IMR-90 (cell line): ENCODE data around the gene ZNF121.

Source experiments
- BHLHE40 ChIP-seq: fragments of 150-350 bp; IDR thresholded peaks from 2 replicates; pipeline ENCODE4 v1.6.1; 2016; ENCODE audit warnings: mild to moderate bottlenecking, low read depth, low read length
- CEBPB ChIP-seq: IDR thresholded peaks from 2 replicates; pipeline ENCODE4 v1.6.1; 2012; ENCODE audit warnings: low read depth, low read length, improper control_type of control experiment
- CHD1 ChIP-seq: IDR thresholded peaks from 2 replicates; pipeline ENCODE4 v1.6.1; 2012; ENCODE audit warnings: low read depth, low read length, improper control_type of control experiment
- FOS ChIP-seq: fragments of 150-350 bp; IDR thresholded peaks from 2 replicates; pipeline ENCODE4 v1.6.1; 2016; ENCODE audit warnings: low read depth, low read length
- MAZ ChIP-seq: IDR thresholded peaks from 2 replicates; pipeline ENCODE4 v1.6.1; 2012; ENCODE audit warnings: low read depth, mild to moderate bottlenecking, low read length, improper control_type of control experiment, moderate library complexity, borderline replicate concordance
- NFE2L2 ChIP-seq: fragments of 150-350 bp; IDR thresholded peaks from 2 replicates; pipeline ENCODE4 v1.6.1; 2016; ENCODE audit warnings: low read depth, mild to moderate bottlenecking, low read length
- POLR2A ChIP-seq: IDR thresholded peaks from 2 replicates; pipeline ENCODE4 v1.6.1; 2012; ENCODE audit warnings: mild to moderate bottlenecking, low read depth, low read length
- RCOR1 ChIP-seq: IDR thresholded peaks from 2 replicates; pipeline ENCODE4 v1.6.1; 2012; ENCODE audit warnings: mild to moderate bottlenecking, low read length, improper control_type of control experiment; ENCODE audit not compliant: insufficient replicate concordance
- RFX5 ChIP-seq: IDR thresholded peaks from 2 replicates; pipeline ENCODE4 v1.8.0; 2012; ENCODE audit warnings: low read depth, mild to moderate bottlenecking, low read length, moderate library complexity
- SMC3 ChIP-seq: fragments of 150-350 bp; IDR thresholded peaks from 2 replicates; pipeline ENCODE4 v1.6.1; 2016; ENCODE audit warnings: low read depth, mild to moderate bottlenecking, antibody characterized with exemption, low read length, moderate library complexity
- TF ChIP-seq, protein P1 (sequence below): conservative IDR thresholded peaks from 2 replicates; pipeline ENCODE4 v1.5.1; 2012; ENCODE audit warnings: mild to moderate bottlenecking, low read depth, low read length, improper control_type of control experiment

DNA sequence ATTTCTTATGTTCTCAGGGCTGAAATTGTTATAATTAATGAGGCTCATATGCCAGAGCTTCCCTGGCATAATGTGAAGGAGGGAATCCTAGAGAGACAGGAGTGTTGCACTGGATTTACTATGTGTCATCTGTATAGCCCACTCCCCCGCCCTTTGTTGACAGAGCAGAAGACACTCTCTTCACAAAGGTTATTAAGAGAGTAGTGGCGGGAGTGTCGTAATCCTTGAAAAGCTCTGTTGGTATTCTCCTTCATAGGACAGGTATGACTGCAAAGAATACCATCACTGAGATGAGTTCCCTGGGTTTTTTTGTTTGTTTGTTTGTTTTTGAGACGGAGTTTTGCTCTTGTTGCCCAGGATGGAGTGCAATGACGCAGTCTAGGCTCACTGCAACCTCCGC lies 14.0 kb downstream of the ZNF121 start:
- TF ChIP-seq MAZ (no peak), POLR2A (no peak), RCOR1 (no peak), SMC3 (no peak), BHLHE40 (no peak), FOS (no peak), RFX5 (no peak), CEBPB (no peak), CHD1 (no peak), NFE2L2 (no peak)
- TF ChIP-seq, protein P1, sequence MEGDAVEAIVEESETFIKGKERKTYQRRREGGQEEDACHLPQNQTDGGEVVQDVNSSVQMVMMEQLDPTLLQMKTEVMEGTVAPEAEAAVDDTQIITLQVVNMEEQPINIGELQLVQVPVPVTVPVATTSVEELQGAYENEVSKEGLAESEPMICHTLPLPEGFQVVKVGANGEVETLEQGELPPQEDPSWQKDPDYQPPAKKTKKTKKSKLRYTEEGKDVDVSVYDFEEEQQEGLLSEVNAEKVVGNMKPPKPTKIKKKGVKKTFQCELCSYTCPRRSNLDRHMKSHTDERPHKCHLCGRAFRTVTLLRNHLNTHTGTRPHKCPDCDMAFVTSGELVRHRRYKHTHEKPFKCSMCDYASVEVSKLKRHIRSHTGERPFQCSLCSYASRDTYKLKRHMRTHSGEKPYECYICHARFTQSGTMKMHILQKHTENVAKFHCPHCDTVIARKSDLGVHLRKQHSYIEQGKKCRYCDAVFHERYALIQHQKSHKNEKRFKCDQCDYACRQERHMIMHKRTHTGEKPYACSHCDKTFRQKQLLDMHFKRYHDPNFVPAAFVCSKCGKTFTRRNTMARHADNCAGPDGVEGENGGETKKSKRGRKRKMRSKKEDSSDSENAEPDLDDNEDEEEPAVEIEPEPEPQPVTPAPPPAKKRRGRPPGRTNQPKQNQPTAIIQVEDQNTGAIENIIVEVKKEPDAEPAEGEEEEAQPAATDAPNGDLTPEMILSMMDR = no peak
